Measurements from ENCODE around the gene CDIPT.

GRCh38 chr16:29816694-29817441 is 46.2 kb downstream of the CDIPT start:
- TF ChIP-seq CTCF (IDR thresholded peaks at IDR 0.05 in 4 of 5, conservative IDR thresholded peaks at IDR 0.05 in 1 of 5) (no peak), POLR2A (IDR thresholded peaks at IDR 0.05) (no peak)

Measured in gastrocnemius medialis (tissue), 4 donors.